HL-60 (cell line): ENCODE data around the gene UBR4.

Experiments used
- DNase-seq, 2 experiments: peaks; one replicate each; pipeline ENCODE4 v3.0.0-alpha.2; 2010 to 2020; ENCODE audit warnings: low read depth in 1 of 2, low spot score in 1 of 2
- H3K27ac ChIP-seq: fragments of 250-450 bp; sonication (Bioruptor Pico); replicated peaks from 2 replicates; pipeline ENCODE4 v1.5.1; 2020; ENCODE audit warnings: mild to moderate bottlenecking, moderate library complexity
- H3K27me3 ChIP-seq: fragments of 250-450 bp; sonication (Bioruptor Pico); 2 replicates; pipeline ENCODE4 v1.5.1; 2021; ENCODE audit warnings: mild to moderate bottlenecking, moderate library complexity; ENCODE audit not compliant: insufficient read depth, poor library complexity, severe bottlenecking
- H3K4me3 ChIP-seq: replicated peaks from 2 replicates; pipeline ENCODE4 v1.5.1; 2011; ENCODE audit warnings: mild to moderate bottlenecking, control low read depth, low read length; ENCODE audit not compliant: insufficient read depth
- CTCF ChIP-seq: IDR thresholded peaks from one replicate; pipeline ENCODE4 v1.5.1; 2011; ENCODE audit warnings: low read length, control low read depth, inconsistent platforms; ENCODE audit not compliant: insufficient read depth
- GABPA ChIP-seq: IDR thresholded peaks from 2 replicates; pipeline ENCODE4 v1.6.1; 2012; ENCODE audit warnings: low read depth
- POLR2AphosphoS5 ChIP-seq: IDR thresholded peaks from 2 replicates; pipeline ENCODE4 v1.6.1; 2012; ENCODE audit warnings: low read depth
- REST ChIP-seq: IDR thresholded peaks from 2 replicates; pipeline ENCODE4 v1.6.1; 2012; ENCODE audit warnings: low read depth; ENCODE audit not compliant: insufficient replicate concordance
- SPI1 ChIP-seq: IDR thresholded peaks from 2 replicates; pipeline ENCODE4 v1.6.1; 2012; ENCODE audit warnings: low read depth, mild to moderate bottlenecking, borderline replicate concordance

UBR4 gene

GRCh38 chr1:19167140-19167539 lies 42.9 kb downstream of the UBR4 start:
- Histone ChIP-seq H3K27me3 (no peaks in the 10 kb centered on the region), H3K4me3 (no peak overlapping the region), H3K27ac (no peak overlapping the region)
- no peak for TF ChIP-seq GABPA
- TF ChIP-seq POLR2AphosphoS5: no peak
- no peak for TF ChIP-seq CTCF
- TF ChIP-seq REST: no peak
- TF ChIP-seq SPI1: no peak
- DNase-seq: no peak

GRCh38 chr1:19166066-19166465 lies 44.0 kb downstream of the UBR4 start:
- H3K4me3 ChIP-seq: no peak overlapping the region
- H3K27me3 ChIP-seq: no peaks in the 10 kb centered on the region
- DNase-seq: no peak
- TF ChIP-seq POLR2AphosphoS5: no peak
- TF ChIP-seq REST: no peak
- no peak for TF ChIP-seq CTCF
- TF ChIP-seq SPI1: no peak
- TF ChIP-seq GABPA: no peak
- no peak overlapping the region for H3K27ac ChIP-seq

GRCh38 chr1:19165501-19165900 lies 44.6 kb downstream of the UBR4 start:
- H3K27me3 ChIP-seq: no peaks in the 10 kb centered on the region
- no peak for TF ChIP-seq POLR2AphosphoS5
- no peak for TF ChIP-seq REST
- no peak for TF ChIP-seq SPI1
- TF ChIP-seq GABPA: no peak
- no peak for TF ChIP-seq CTCF
- H3K4me3 ChIP-seq: no peak overlapping the region
- no peak overlapping the region for H3K27ac ChIP-seq
- no peak for DNase-seq
